KBM-7 (cell line): Measurements from ENCODE around the gene PAN2.
A peak's percentile ranks its signal among the peaks of the same experiment; 100 is the strongest.
"Not testable (repeated sequence)": the region's sequence is repeated elsewhere in the genome, so short reads cannot be mapped to it uniquely, and the experiment has no call there.

Experiments used
- DNase-seq: peaks from one replicate; pipeline ENCODE4 v3.0.0-alpha.2; 2015
- in situ Hi-C: fragments of 300-500 bp; cut with MboI; formaldehyde crosslinking; loops from 2 replicates; pipeline ENCODE4 v1.14.3; 2020; ENCODE audit warnings: low sequenced_read_pairs, low pct_unique_long_range_greater_than_20kb, mixed read lengths

PAN2 gene

GRCh38 chr12:56333679-56334489 lies at the start of gene PAN2:
PAN2 (minus strand) TSS chr12:56334000; CDS start chr12:56333094, 906 bp downstream.
- in situ Hi-C loops = no loop called here
- DNase-seq = peak; percentile 98

GRCh38 chr12:56382611-56383010 lies 48.8 kb upstream of the PAN2 start:
- no peak for DNase-seq
- in situ Hi-C loops = no loop called here

- no peak for DNase-seq
- in situ Hi-C loops = no loop called here
Measured at GRCh38 chr12:56377989-56378316, 44.2 kb upstream of the PAN2 start.

GRCh38 chr12:56377310-56377988 lies 43.6 kb upstream of the PAN2 start:
- DNase-seq = no peak
- in situ Hi-C loops = no loop called here

GRCh38 chr12:56375598-56376434 lies 42.0 kb upstream of the PAN2 start:
- DNase-seq = no peak
- in situ Hi-C loops = no loop called here

GRCh38 chr12:56374726-56375597 lies 41.2 kb upstream of the PAN2 start:
- no peak for DNase-seq
- in situ Hi-C loops = no loop called here

- DNase-seq = no peak
- in situ Hi-C loops = no loop called here
Measured at GRCh38 chr12:56373515-56373914, 39.7 kb upstream of the PAN2 start.

GRCh38 chr12:56366948-56367347 lies 33.1 kb upstream of the PAN2 start:
- in situ Hi-C loops = no loop called here
- no peak for DNase-seq

- in situ Hi-C loops = no loop called here
- DNase-seq = no peak
Measured at GRCh38 chr12:56362130-56363059, 28.6 kb upstream of the PAN2 start, which contains the start of gene APOF. APOF (minus strand) TSS chr12:56362857; CDS start chr12:56362745, 112 bp downstream.

GRCh38 chr12:56361487-56362129 lies 27.8 kb upstream of the PAN2 start:
- no peak for DNase-seq
- in situ Hi-C loops = no loop called here

- in situ Hi-C loops = no loop called here
- DNase-seq = peak; percentile 100
Measured at GRCh38 chr12:56359851-56360767, 26.3 kb upstream of the PAN2 start, which contains the start of gene STAT2. STAT2 (minus strand) TSS chr12:56360107; CDS start chr12:56356571, 3,536 bp downstream.

GRCh38 chr12:56358836-56359532 lies 25.2 kb upstream of the PAN2 start:
- in situ Hi-C loops = no loop called here
- DNase-seq = no peak

- in situ Hi-C loops = no loop called here
- no peak for DNase-seq
Measured at GRCh38 chr12:56351325-56351724, 17.5 kb upstream of the PAN2 start.

GRCh38 chr12:56350662-56351061 lies 16.9 kb upstream of the PAN2 start:
- in situ Hi-C loops = no loop called here
- DNase-seq = no peak

- DNase-seq = no peak
- in situ Hi-C loops = no loop called here
Measured at GRCh38 chr12:56348776-56349175, 15.0 kb upstream of the PAN2 start.

GRCh38 chr12:56347255-56347654 lies 13.5 kb upstream of the PAN2 start:
- in situ Hi-C loops, DNase-seq: not testable (repeated sequence)
